Activated gamma-delta T cell (primary cell): ENCODE results near the gene SCARF2.

Source experiments
- DNase-seq: peaks from one replicate; lab custom pipeline; 2025; lab: John Stamatoyannopoulos, UW

SCARF2 gene

GRCh38 chr22:20440637-20441591 is 3.3 kb upstream of the SCARF2 start:
- DNase-seq = no peak

- no peak for DNase-seq
These were observed 2.4 kb upstream of the SCARF2 start for GRCh38 chr22:20439928-20440575.

- DNase-seq = no peak
These were observed 1.9 kb upstream of the SCARF2 start for GRCh38 chr22:20439556-20439927.

GRCh38 chr22:20438678-20439492 is 1.3 kb upstream of the SCARF2 start:
- no peak for DNase-seq

GRCh38 chr22:20438427-20438677 is 727 bp upstream of the SCARF2 start:
- DNase-seq = no peak

GRCh38 chr22:20436768-20437612 is 635 bp downstream of the SCARF2 start:
- DNase-seq = no peak

GRCh38 chr22:20436307-20436767 is 1.3 kb downstream of the SCARF2 start:
- no peak for DNase-seq

- DNase-seq = no peak
These were observed 2.0 kb downstream of the SCARF2 start for GRCh38 chr22:20435436-20436306.

GRCh38 chr22:20434773-20435172 is 2.9 kb downstream of the SCARF2 start:
- DNase-seq = no peak

- DNase-seq = no peak
These were observed 3.3 kb downstream of the SCARF2 start for GRCh38 chr22:20434264-20434751.

- no peak for DNase-seq
These were observed 3.9 kb downstream of the SCARF2 start for GRCh38 chr22:20433686-20434241.

GRCh38 chr22:20433191-20433590 is 4.4 kb downstream of the SCARF2 start:
- no peak for DNase-seq

GRCh38 chr22:20432244-20432686 is 5.4 kb downstream of the SCARF2 start:
- DNase-seq = no peak

- no peak for DNase-seq
These were observed 6.0 kb downstream of the SCARF2 start for GRCh38 chr22:20431511-20432192.

GRCh38 chr22:20430720-20431510 is 6.7 kb downstream of the SCARF2 start:
- DNase-seq = no peak

GRCh38 chr22:20430101-20430719 is 7.4 kb downstream of the SCARF2 start:
- DNase-seq = no peak

- peak; percentile 65 for DNase-seq
These were observed 8.1 kb downstream of the SCARF2 start for GRCh38 chr22:20429254-20430100.
